Measurements from ENCODE around the gene SHC4. TPM values are rescaled to one million over a fixed set of nuclear protein-coding genes. Genes with fewer than 3 reads are reported as not detected.

Gene SHC4

GRCh38 chr15:48775546-48775945 is 188.2 kb downstream of the SHC4 start:
- H3K4me2 ChIP-seq (ENCODE audit: low read length, poor library complexity, severe bottlenecking), result no peak overlapping the region

GRCh38 chr15:48774484-48774883 is 189.2 kb downstream of the SHC4 start:
- no peak overlapping the region for H2BK120ac ChIP-seq (ENCODE audit: low read depth, low read length)
- H3K27me3 ChIP-seq (ENCODE audit: control insufficient read depth in 1 of 2, insufficient read depth in 1 of 2, low read length in 2 of 2), result no peaks in the 10 kb centered on the region
- H3K23ac ChIP-seq (ENCODE audit: low read length in 2 of 2), result no peak overlapping the region
- H2BK15ac ChIP-seq (ENCODE audit: low read depth, poor library complexity, severe bottlenecking), result no peak overlapping the region
- WGBS, result 100% methylated on average over 1 of the region's 1 CpG
- H3K4me1 ChIP-seq (ENCODE audit: control insufficient read depth, insufficient read depth, low read depth, low read length), result no peaks in the 10 kb centered on the region
- H2AFZ ChIP-seq (ENCODE audit: low read depth, low read length), result no peak overlapping the region
- H3K79me1 ChIP-seq (replicated peaks; ENCODE audit: low read length, poor library complexity, severe bottlenecking), result peaks cover 3% of the 10 kb centered on the region
- H3K4ac ChIP-seq (ENCODE audit: low read depth in 1 of 2, low read length in 2 of 2), result no peak overlapping the region
- no peak overlapping the region for H3K27ac ChIP-seq (ENCODE audit: low read length, poor library complexity, severe bottlenecking)
- H4K91ac ChIP-seq (ENCODE audit: low read length), result no peak overlapping the region
- H2BK12ac ChIP-seq (ENCODE audit: low read length in 2 of 2), result no peak overlapping the region
- H3K9ac ChIP-seq (ENCODE audit: low read length), result no peak overlapping the region
- H3K14ac ChIP-seq (ENCODE audit: low read length in 2 of 2), result no peak overlapping the region
- DNase-seq, result no peak
- H3K9me3 ChIP-seq (ENCODE audit: control insufficient read depth, low read length), result no peaks in the 10 kb centered on the region
- H4K8ac ChIP-seq (ENCODE audit: low read length), result no peak overlapping the region
- H3K4me3 ChIP-seq (ENCODE audit: insufficient read depth in 1 of 2, low read depth in 1 of 2, low read length in 2 of 2), result no peak overlapping the region
- no peak overlapping the region for H2BK5ac ChIP-seq (ENCODE audit: low read depth, low read length, poor library complexity, severe bottlenecking)
- H3K18ac ChIP-seq (ENCODE audit: low read depth in 1 of 2, low read length in 2 of 2), result no peak overlapping the region
- no peak overlapping the region for H3K4me2 ChIP-seq (ENCODE audit: low read length, poor library complexity, severe bottlenecking)
- no peak overlapping the region for H2AK5ac ChIP-seq (ENCODE audit: low read length, severe bottlenecking)
- H3K36me3 ChIP-seq (ENCODE audit: control insufficient read depth in 1 of 2, insufficient read depth in 2 of 2, low read depth in 1 of 2, low read length in 2 of 2), result no peaks in the 10 kb centered on the region

More at GRCh38 chr15:48775546-48775945, 188.2 kb downstream of the SHC4 start:
- Histone ChIP-seq H3K36me3 (ENCODE audit: control insufficient read depth in 1 of 2, insufficient read depth in 2 of 2, low read depth in 1 of 2, low read length in 2 of 2) (peaks cover 0 to 4% of the 10 kb centered on the region in 2 experiments), H3K79me1 (replicated peaks; ENCODE audit: low read length, poor library complexity, severe bottlenecking) (peaks cover 3% of the 10 kb centered on the region), H3K4me1 (ENCODE audit: control insufficient read depth, insufficient read depth, low read depth, low read length) (no peaks in the 10 kb centered on the region), H2BK5ac (ENCODE audit: low read depth, low read length, poor library complexity, severe bottlenecking) (no peak overlapping the region), H3K23ac (ENCODE audit: low read length in 2 of 2) (no peak overlapping the region), H2AFZ (ENCODE audit: low read depth, low read length) (no peak overlapping the region), H3K14ac (ENCODE audit: low read length in 2 of 2) (no peak overlapping the region), H2BK12ac (ENCODE audit: low read length in 2 of 2) (no peak overlapping the region), H3K9me3 (ENCODE audit: control insufficient read depth, low read length) (no peaks in the 10 kb centered on the region), H3K27ac (ENCODE audit: low read length, poor library complexity, severe bottlenecking) (no peak overlapping the region), H2AK5ac (ENCODE audit: low read length, severe bottlenecking) (no peak overlapping the region), H3K4me3 (ENCODE audit: insufficient read depth in 1 of 2, low read depth in 1 of 2, low read length in 2 of 2) (no peak overlapping the region), H2BK120ac (ENCODE audit: low read depth, low read length) (no peak overlapping the region), H4K91ac (ENCODE audit: low read length) (no peak overlapping the region), H4K8ac (ENCODE audit: low read length) (no peak overlapping the region), H3K27me3 (ENCODE audit: control insufficient read depth in 1 of 2, insufficient read depth in 1 of 2, low read length in 2 of 2) (no peaks in the 10 kb centered on the region), H3K18ac (ENCODE audit: low read depth in 1 of 2, low read length in 2 of 2) (no peak overlapping the region), H3K4ac (ENCODE audit: low read depth in 1 of 2, low read length in 2 of 2) (no peak overlapping the region), H2BK15ac (ENCODE audit: low read depth, poor library complexity, severe bottlenecking) (no peak overlapping the region), H3K9ac (ENCODE audit: low read length) (no peak overlapping the region)
- no peak for DNase-seq
- 93% methylated on average over 1 of the region's 2 CpGs for whole genome bisulfite sequencing

Small RNA genes lying within 50 kb of the gene (small RNA-seq; reads per million reads assigned to genes)
- gene RF00019 (ENCODE audit: low read depth), result not detected
